Neutrophil (primary cell): ENCODE data around the gene ARHGEF11.

Experiments
- H3K27ac ChIP-seq: fragments of 200-600 bp; sonication (generic); 2 replicates; pipeline ENCODE4 v1.5.1; 2016; ENCODE audit warnings: mild to moderate bottlenecking, moderate library complexity
- H3K27me3 ChIP-seq: fragments of 200-600 bp; sonication (generic); 2 replicates; pipeline ENCODE4 v1.6.0; 2016; ENCODE audit warnings: mild to moderate bottlenecking
- H3K36me3 ChIP-seq: fragments of 200-600 bp; sonication (generic); 2 replicates; pipeline ENCODE4 v1.5.1; 2017
- H3K4me1 ChIP-seq, 2 experiments: fragments of 200-600 bp in 1 of 2; sonication (generic) in 1 of 2; 1 replicate in 1 of 2; 2 replicates in 1 of 2; pipeline versions ENCODE4 v1.5.1 to v1.6.1; 2013 to 2016; ENCODE audit warnings: low read depth in 1 of 2, low read length in 1 of 2, mild to moderate bottlenecking in 1 of 2, moderate library complexity in 1 of 2; ENCODE audit not compliant: control insufficient read depth in 1 of 2, insufficient read depth in 1 of 2
- H3K4me3 ChIP-seq, 2 experiments: fragments of 200-600 bp in 1 of 2; sonication (generic) in 1 of 2; 1 replicate in 1 of 2; 2 replicates in 1 of 2; pipeline ENCODE4 v1.5.1; 2013 to 2016; ENCODE audit warnings: low read depth in 1 of 2, low read length in 1 of 2, mild to moderate bottlenecking in 1 of 2, moderate library complexity in 1 of 2
- H3K9me3 ChIP-seq: fragments of 200-600 bp; sonication (generic); 2 replicates; pipeline ENCODE4 v1.5.1; 2016
- CTCF ChIP-seq: fragments of 200-600 bp; sonication (generic); IDR thresholded peaks from 2 replicates; pipeline ENCODE4 v1.5.1; 2016; ENCODE audit warnings: antibody characterized with exemption

ARHGEF11 gene

GRCh38 chr1:157000686-157001085 lies 44.9 kb downstream of the ARHGEF11 start:
- H3K27me3 ChIP-seq: no peaks in the 10 kb centered on the region
- H3K4me1 ChIP-seq: no peaks in the 10 kb centered on the region
- no peaks in the 10 kb centered on the region for H3K9me3 ChIP-seq
- no peak overlapping the region for H3K4me3 ChIP-seq
- no peaks in the 10 kb centered on the region for H3K36me3 ChIP-seq
- no peak for TF ChIP-seq CTCF
- H3K27ac ChIP-seq: no peak overlapping the region

- Histone ChIP-seq H3K9me3 (no peaks in the 10 kb centered on the region), H3K36me3 (no peaks in the 10 kb centered on the region), H3K4me1 (no peaks in the 10 kb centered on the region), H3K27ac (no peak overlapping the region), H3K27me3 (no peaks in the 10 kb centered on the region), H3K4me3 (no peak overlapping the region)
- no peak for TF ChIP-seq CTCF
Measured at GRCh38 chr1:156999596-157000320, 45.8 kb downstream of the ARHGEF11 start.

- Histone ChIP-seq H3K4me3 (no peak overlapping the region), H3K27me3 (no peaks in the 10 kb centered on the region), H3K9me3 (no peaks in the 10 kb centered on the region), H3K36me3 (no peaks in the 10 kb centered on the region), H3K27ac (no peak overlapping the region), H3K4me1 (no peaks in the 10 kb centered on the region)
- TF ChIP-seq CTCF: no peak
Measured at GRCh38 chr1:156998840-156999500, 46.6 kb downstream of the ARHGEF11 start.

GRCh38 chr1:156998301-156998700 lies 47.2 kb downstream of the ARHGEF11 start:
- Histone ChIP-seq H3K27ac (no peak overlapping the region), H3K36me3 (no peaks in the 10 kb centered on the region), H3K27me3 (no peaks in the 10 kb centered on the region), H3K4me1 (no peaks in the 10 kb centered on the region), H3K4me3 (no peak overlapping the region), H3K9me3 (no peaks in the 10 kb centered on the region)
- TF ChIP-seq CTCF: no peak

GRCh38 chr1:156995412-156995811 lies 50.1 kb downstream of the ARHGEF11 start:
- no peaks in the 10 kb centered on the region for H3K9me3 ChIP-seq
- no peak overlapping the region for H3K4me3 ChIP-seq
- H3K4me1 ChIP-seq: no peaks in the 10 kb centered on the region
- no peak for TF ChIP-seq CTCF
- no peaks in the 10 kb centered on the region for H3K27me3 ChIP-seq
- H3K36me3 ChIP-seq: no peaks in the 10 kb centered on the region
- H3K27ac ChIP-seq: no peak overlapping the region
